NCI-H1092 (cell line): Measurements from ENCODE around the gene TCEAL7.
"Not testable (repeated sequence)": the region's sequence is repeated elsewhere in the genome, so short reads cannot be mapped to it uniquely, and the experiment has no call there.

Source experiments
- DNase-seq: peaks from one replicate; lab custom pipeline; 2025; lab: John Stamatoyannopoulos, UW

The TCEAL7 gene, protein sequence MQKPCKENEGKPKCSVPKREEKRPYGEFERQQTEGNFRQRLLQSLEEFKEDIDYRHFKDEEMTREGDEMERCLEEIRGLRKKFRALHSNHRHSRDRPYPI

DNA sequence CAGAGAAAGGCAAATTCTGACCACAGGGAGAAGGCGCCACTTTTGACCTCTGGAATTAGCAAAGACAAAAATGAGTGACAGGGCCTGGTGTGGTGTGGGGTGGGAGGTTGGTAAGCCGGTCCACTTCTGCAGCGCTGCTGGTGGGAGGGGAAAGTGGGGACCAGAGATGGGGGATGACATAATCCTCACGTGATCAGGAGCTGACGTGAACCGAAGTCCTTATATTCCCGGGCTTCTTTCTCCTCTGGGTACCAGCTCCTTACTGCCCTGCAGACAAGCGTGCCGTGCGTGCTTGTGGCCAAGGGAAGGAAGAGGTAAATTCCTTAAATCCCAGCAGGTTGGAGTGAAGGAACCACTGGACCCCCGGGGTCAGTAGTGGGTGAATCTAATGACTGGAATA, at the start of gene TCEAL7:
Gene TCEAL7 (plus strand): TSS at position 249 of the 400 bp plus-strand sequence. CDS start 1,165 bp downstream, outside the sequence.
- DNase-seq = no peak

DNA sequence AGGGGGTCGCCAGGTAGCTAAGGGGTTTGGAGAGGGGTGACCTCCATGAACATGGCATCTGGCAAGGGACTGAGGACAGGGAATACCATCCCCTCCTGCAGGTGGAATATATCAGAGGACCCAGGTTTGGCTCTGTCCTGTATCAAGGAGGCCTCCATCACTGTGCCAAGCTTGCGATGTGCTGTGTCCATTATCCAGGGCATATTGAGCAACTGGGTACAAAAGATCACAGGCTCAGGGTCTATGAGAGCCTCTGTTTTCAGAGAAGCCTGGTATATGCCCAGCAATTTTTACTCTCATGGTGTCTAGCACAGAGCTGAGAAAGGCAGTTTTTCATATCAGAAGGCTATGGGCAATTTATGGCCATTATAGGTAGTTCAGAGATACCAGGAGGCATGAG, 36.9 kb upstream of the TCEAL7 start:
- DNase-seq = no peak

DNA sequence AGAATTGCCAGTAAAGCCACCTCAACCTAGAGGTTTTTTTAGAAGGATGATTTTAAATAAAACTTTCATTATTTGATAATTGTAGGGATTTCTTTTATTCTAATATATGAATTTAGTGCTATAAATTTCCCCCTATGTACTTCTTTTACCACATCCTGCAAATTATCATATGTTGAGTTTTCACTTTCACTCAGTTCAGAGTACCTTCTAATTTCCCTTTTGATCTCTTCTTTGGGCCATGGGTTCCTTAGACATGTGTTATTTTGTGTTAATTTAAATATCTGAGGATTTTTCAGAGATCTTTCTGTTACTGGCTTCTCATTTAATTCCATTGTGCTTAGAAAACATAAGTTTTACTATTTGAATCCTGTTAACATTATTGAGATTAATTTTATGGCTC, 25.3 kb upstream of the TCEAL7 start:
- DNase-seq = no peak

DNA sequence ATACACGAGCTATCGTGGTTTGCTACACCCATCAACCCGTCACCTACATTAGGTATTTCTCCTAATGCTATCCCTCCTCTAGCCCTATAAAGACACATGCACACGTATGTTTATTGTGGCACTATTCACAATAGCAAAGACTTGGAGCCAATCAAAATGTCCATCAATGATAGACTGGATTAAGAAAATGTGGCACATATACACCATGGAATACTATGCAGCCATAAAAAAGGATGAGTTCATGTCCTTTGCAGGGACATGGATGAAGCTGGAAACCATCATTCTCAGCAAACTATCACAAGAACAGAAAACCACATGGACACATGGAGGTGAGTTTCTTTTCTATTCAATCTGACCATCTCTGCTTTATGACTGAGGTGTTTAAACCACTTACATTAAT, 24.4 kb upstream of the TCEAL7 start:
- DNase-seq = not testable (repeated sequence)

DNA sequence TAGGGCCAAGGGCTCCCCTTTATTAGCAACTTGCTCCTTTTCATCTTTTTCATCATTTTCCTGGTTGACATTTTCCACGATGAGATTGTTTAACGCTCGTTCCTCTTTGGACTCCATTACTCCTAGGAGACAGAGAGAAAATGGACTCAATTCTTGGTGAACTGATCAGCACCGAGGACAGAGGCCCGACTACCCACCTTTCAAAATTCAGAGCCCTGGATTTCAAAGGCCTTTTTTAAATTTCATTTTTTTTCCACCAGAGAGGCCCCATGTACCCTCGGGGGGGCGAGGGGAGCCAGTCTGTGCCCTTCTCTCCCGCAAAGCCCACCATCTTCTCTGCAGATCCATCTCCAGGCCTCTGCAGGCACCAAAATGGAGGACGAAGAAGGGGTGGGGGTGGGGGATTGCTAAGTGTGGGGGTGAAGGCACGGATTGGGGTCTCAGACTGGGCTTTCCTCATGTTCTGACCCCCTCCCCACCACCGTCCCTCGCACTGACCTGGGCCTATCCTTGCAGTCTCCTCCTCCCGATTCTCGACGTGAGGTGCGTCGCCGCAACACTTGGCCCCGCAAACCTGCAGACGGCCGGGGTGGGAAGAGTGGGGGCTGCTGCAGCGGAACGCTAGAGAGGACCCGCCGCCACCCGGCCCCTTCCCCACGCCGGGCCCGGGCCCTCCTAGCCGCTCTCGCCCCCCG, 20.0 kb upstream of the TCEAL7 start:
- DNase-seq = no peak

GRCh38 chrX:103310555-103311398, 19.3 kb upstream of the TCEAL7 start, which contains the start of gene BEX2:
Gene BEX2 (minus strand): TSS chrX:103310990. CDS start chrX:103309976, 1,014 bp downstream.
- DNase-seq = peak; percentile 72

- DNase-seq = no peak
Measured at GRCh38 chrX:103311399-103311780, 18.6 kb upstream of the TCEAL7 start.

DNA sequence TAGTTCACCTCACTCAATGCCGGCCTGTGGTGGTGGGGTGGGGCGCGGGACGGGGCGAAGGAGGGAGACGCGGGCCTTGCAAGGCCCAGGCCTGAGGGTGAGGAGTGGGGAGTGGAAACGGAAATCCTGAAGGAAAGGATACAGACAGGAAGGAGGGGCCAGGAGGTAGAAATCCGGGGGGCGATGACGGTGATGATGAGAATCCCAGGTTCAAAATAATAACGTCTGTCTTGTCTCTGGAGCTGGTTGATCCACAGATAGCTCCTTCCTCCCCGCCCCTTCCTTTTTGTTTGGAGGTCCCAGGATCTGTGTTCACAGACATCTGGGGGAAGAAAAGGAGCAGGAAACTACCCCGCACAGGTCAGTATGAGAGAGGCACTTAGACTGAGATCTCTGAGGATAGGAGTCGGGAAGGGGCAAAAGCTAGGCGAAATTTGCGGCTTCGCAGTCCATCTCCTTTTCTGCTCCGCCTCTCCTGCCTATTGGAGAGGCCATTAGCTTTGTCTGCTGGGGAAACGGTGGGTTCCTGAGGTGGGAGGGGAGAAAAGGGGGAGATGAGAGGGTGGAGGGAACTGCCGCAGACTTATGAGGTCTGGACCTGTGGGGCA, 746 bp downstream of the TCEAL7 start:
- no peak for DNase-seq

- DNase-seq = no peak
Measured at GRCh38 chrX:103338663-103339062, 8.6 kb downstream of the TCEAL7 start.

- DNase-seq = no peak
Measured at GRCh38 chrX:103343105-103343504, 13.1 kb downstream of the TCEAL7 start.

- DNase-seq = no peak
Measured at GRCh38 chrX:103344606-103345005, 14.6 kb downstream of the TCEAL7 start.

- DNase-seq = no peak
Measured at GRCh38 chrX:103347682-103348397, 17.8 kb downstream of the TCEAL7 start.

- DNase-seq = peak; percentile 37
Measured at GRCh38 chrX:103356130-103356798, 26.2 kb downstream of the TCEAL7 start, which contains the start of gene TCEAL9. Gene TCEAL9 (plus strand): TSS chrX:103356506. CDS start chrX:103357685, 1,179 bp downstream.

- no peak for DNase-seq
Measured at GRCh38 chrX:103356858-103357257, 26.8 kb downstream of the TCEAL7 start.

DNA sequence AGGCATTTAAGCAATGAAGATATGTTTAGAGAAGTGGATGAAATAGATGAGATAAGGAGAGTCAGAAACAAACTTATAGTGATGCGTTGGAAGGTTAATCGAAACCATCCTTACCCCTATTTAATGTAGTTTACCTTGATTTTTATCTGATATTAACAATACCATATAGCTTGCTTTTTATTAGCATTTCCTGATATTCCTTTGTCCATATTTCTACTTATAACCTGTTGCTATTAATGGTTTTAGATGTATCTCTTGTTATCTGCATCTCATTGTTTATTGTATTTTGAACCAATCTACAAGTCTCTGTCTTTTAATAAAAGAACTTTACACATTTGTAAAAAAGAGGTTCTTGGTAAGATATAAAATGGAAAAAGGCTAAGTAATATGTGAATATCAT, 27.8 kb downstream of the TCEAL7 start:
- DNase-seq = no peak

DNA sequence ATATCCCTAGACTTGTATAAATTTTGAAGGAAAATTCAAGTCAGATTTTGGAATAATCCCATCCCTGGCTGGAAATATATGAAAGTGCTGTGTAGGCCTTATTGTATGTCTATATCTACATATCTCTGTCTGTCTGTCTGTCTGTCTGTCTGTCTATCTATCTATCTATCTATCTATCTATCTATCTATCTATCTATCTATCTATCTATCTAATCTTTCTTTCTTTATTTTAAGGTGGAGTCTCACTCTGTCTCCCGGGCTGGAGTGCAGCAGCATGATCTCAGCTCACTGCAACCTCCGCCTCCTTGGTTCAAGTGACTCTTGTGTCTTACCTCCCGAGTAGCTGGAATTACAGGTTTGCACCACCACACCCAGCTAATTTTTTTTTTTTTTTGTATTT, 29.6 kb downstream of the TCEAL7 start:
- DNase-seq = not testable (repeated sequence)

- no peak for DNase-seq
Measured at GRCh38 chrX:103360092-103360491, 30.1 kb downstream of the TCEAL7 start.

GRCh38 chrX:103360916-103361315, 30.9 kb downstream of the TCEAL7 start:
- DNase-seq = no peak

DNA sequence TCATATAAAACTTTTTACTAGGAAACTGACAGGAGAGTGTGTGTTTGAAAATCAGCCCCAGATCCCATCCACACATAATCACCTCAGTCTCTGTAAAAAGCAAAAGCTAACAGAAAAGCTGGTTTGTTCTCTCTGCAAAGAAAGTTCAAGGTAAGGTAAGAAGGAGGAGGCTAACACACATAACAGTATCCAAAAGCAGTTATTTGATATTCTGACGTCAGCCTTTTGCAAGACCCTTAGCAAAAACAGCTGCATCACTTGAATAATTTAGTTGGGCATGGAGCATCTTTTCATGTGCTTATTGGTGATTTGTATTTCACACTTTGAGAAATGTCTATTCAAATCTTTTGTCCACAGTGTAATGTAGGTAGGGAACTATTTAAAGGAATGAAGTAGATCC, 31.8 kb downstream of the TCEAL7 start:
- no peak for DNase-seq

GRCh38 chrX:103362474-103362873, 32.4 kb downstream of the TCEAL7 start:
- no peak for DNase-seq

DNA sequence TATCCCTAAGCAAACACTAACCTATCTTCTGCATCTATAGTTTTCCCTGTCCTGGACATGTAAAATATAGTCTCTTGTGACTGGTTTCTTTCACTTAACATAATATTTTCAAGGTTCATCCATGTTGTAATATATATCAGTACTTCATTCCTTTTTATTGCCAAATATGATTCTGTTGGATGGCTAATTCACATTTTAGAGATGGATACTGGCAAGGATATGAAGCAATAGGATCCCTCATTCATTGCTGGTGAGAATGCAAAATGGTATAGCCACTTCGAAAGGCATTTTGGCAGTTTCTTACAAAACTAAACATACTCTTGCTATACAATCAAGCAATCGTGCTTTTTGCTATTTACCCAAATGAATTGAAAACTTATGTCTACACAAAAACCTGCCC, 33.0 kb downstream of the TCEAL7 start:
- DNase-seq = no peak
